Panc1 (cell line): ENCODE results near the gene PIM2.
A peak's percentile ranks its signal among the peaks of the same experiment; 100 is the strongest.

Source experiments
- CTCF ChIP-seq: fragments of 450-650 bp; IDR thresholded peaks from 2 replicates; pipeline ENCODE4 v1.5.1; 2017; ENCODE audit warnings: mild to moderate bottlenecking
- POLR2AphosphoS5 ChIP-seq: IDR thresholded peaks from 2 replicates; pipeline ENCODE4 v1.6.1; 2012; ENCODE audit warnings: mild to moderate bottlenecking, low read depth, low read length, moderate library complexity
- SIN3A ChIP-seq: IDR thresholded peaks from 2 replicates; pipeline ENCODE4 v1.6.1; 2012; ENCODE audit warnings: low read depth, mild to moderate bottlenecking, low read length, moderate library complexity, borderline replicate concordance; ENCODE audit not compliant: insufficient read depth
- TCF7L2 ChIP-seq: IDR thresholded peaks from 2 replicates; pipeline ENCODE4 v1.6.1; 2011; ENCODE audit warnings: mild to moderate bottlenecking, low read depth, low read length, inconsistent platforms

- TF ChIP-seq CTCF (no peak; the same call in 1 of the 2 replicates), POLR2AphosphoS5 (peak; percentile 30; the same call in 1 of the 2 replicates), TCF7L2 (no peak), SIN3A (0 out of 2 replicates have a peak, but pooled peaks have one; percentile 26)
Measured at GRCh38 chrX:48891402-48892288, 27.2 kb downstream of the PIM2 start.
